Kidney (tissue), 22 donors: ENCODE measurements around the gene ACKR2. TPM values are rescaled to one million over a fixed set of nuclear protein-coding genes. Genes with fewer than 3 reads are reported as not detected.

Experiments
- DNase-seq, 5 donors: peaks; one replicate each; pipeline ENCODE4 v3.0.0-alpha.2; 2013 to 2020
- FAIRE-seq: peaks from 2 replicates; lab custom pipeline; 2012; peaks lifted over from hg19 to GRCh38; lab: Jason Lieb, UNC
- H3K27ac ChIP-seq, 2 donors: one replicate each; pipeline ENCODE4 v1.7.0; 2013; ENCODE audit warnings: low read depth in 2 of 2, low read length in 2 of 2, inconsistent platforms in 1 of 2
- H3K27me3 ChIP-seq: one replicate; pipeline ENCODE4 v1.7.1; 2013; ENCODE audit warnings: low read length, inconsistent platforms; ENCODE audit not compliant: control insufficient read depth, insufficient read depth
- H3K36me3 ChIP-seq, 3 donors: one replicate each; pipeline versions ENCODE4 v1.7.0 to v1.7.1; 2013; ENCODE audit warnings: low read length in 3 of 3, control low read depth in 1 of 3, inconsistent platforms in 1 of 3; ENCODE audit not compliant: insufficient read depth in 3 of 3, control insufficient read depth in 2 of 3
- H3K4me1 ChIP-seq, 3 donors: one replicate each; pipeline versions ENCODE4 v1.7.0 to v1.7.1; 2013; ENCODE audit warnings: low read length in 3 of 3, inconsistent platforms in 1 of 3, low read depth in 1 of 3; ENCODE audit not compliant: control insufficient read depth in 2 of 3, insufficient read depth in 2 of 3
- H3K4me3 ChIP-seq, 3 donors: one replicate each; pipeline versions ENCODE4 v1.7.0 to v1.8.1; 2013; ENCODE audit warnings: low read length in 3 of 3, control low read depth in 1 of 3, inconsistent platforms in 1 of 3
- H3K9ac ChIP-seq, 3 donors: one replicate each; pipeline versions ENCODE4 v1.7.0 to v1.7.1; 2013; ENCODE audit warnings: low read length in 3 of 3, control low read depth in 1 of 3, inconsistent platforms in 1 of 3
- H3K9me3 ChIP-seq, 3 donors: one replicate each; pipeline versions ENCODE4 v1.7.0 to v1.7.1; 2013; ENCODE audit warnings: low read length in 3 of 3, control low read depth in 1 of 3, inconsistent platforms in 1 of 3; ENCODE audit not compliant: control insufficient read depth in 2 of 3, insufficient read depth in 1 of 3
- CTCF ChIP-seq: IDR thresholded peaks from 3 replicates; pipeline ENCODE4 v1.5.1; 2012; ENCODE audit warnings: mild to moderate bottlenecking, moderate library complexity, borderline replicate concordance; ENCODE audit not compliant: insufficient read depth; ENCODE audit errors: extremely low read depth
- intact Hi-C: fragments of 100-400 bp; cut with DNase I; formaldehyde crosslinking; loops from one replicate; pipeline ENCODE4 v1.11.1; 2022
- long read RNA-seq, 10 donors: library from polyadenylated mRNA in 1 of 10; unstranded in 1 of 10; transcript quantifications; one replicate each; pipeline ENCODE4 v2.0.0 and lab custom pipeline, GENCODE V29; 2021 to 2026
- polyA plus RNA-seq: library from polyadenylated mRNA; stranded (reverse); fragments of 350-450 nt; fragmentation: Illumina TruSeq; extraction: RNeasy Lipid Tissue Mini Kit (QIAGEN cat#74804); gene quantifications from one replicate; pipeline ENCODE4 v1.2.3, GENCODE V29; 2014; ENCODE audit warnings: low read depth, low replicate concordance; ENCODE audit not compliant: insufficient read depth
- total RNA-seq: library from RNA; stranded (reverse); fragmentation: NEBNext Ultra II Directional; extraction: Animal tissue kit (Norgen Biotek cat#: 25700); gene quantifications from one replicate; pipeline ENCODE4 v1.2.1, GENCODE V29; 2021
- donor health status: control.
- donor health status: control.
- donor health status: control.
- donor health status: control.
- donor health status: control.
- donor health status: DM: yes; HTN: yes; CAD: no.
- donor health status: Normal renal cell carcinoma (clear cell type).

ACKR2 gene
- total RNA-seq (8.9 TPM), polyA plus RNA-seq (0.86 TPM)
- long read RNA-seq, donor 1, result 0 reads
- long read RNA-seq, donor 2, partial matches to known transcripts, result 0 of 1 reads
- long read RNA-seq, donor 2, other reads (novel, unspliced or antisense), result 0 of 1 reads
- long read RNA-seq, donor 3, result 0 reads
- long read RNA-seq, donor 4, result 0 reads
- long read RNA-seq, donor 5, result 0 reads
- long read RNA-seq, donor 6, result 0 reads
- long read RNA-seq, donor 7, partial matches to known transcripts, result 0 of 4 reads
- long read RNA-seq, donor 7, other reads (novel, unspliced or antisense), result 3 of 4 reads
- long read RNA-seq, donor 8, result 0 reads
- long read RNA-seq, donor 9, result 0 reads
- long read RNA-seq, donor 10, result 0 reads

GRCh38 chr3:42809202-42809601, at the start of gene ACKR2:
Gene ACKR2, plus strand, starts transcription at chr3:42809445. Its CDS starts 55,058 bp downstream, at chr3:42864503.
- no peak within 1 kb of the TSS for H3K9ac ChIP-seq
- no peak for TF ChIP-seq CTCF
- peaks cover 0 to 4% (median 0%) of the 10 kb centered on the region in 3 donors for H3K4me1 ChIP-seq
- H3K27ac ChIP-seq, result no peak within 1 kb of the TSS
- FAIRE-seq (no peak), DNase-seq (no peak)
- H3K36me3 ChIP-seq, result no peaks in the 10 kb centered on the region
- H3K4me3 ChIP-seq, result no peak within 1 kb of the TSS
- no peaks in the 10 kb centered on the region for H3K27me3 ChIP-seq
- no peaks in the 10 kb centered on the region for H3K9me3 ChIP-seq
- intact Hi-C loops, result no loop called here

DNA sequence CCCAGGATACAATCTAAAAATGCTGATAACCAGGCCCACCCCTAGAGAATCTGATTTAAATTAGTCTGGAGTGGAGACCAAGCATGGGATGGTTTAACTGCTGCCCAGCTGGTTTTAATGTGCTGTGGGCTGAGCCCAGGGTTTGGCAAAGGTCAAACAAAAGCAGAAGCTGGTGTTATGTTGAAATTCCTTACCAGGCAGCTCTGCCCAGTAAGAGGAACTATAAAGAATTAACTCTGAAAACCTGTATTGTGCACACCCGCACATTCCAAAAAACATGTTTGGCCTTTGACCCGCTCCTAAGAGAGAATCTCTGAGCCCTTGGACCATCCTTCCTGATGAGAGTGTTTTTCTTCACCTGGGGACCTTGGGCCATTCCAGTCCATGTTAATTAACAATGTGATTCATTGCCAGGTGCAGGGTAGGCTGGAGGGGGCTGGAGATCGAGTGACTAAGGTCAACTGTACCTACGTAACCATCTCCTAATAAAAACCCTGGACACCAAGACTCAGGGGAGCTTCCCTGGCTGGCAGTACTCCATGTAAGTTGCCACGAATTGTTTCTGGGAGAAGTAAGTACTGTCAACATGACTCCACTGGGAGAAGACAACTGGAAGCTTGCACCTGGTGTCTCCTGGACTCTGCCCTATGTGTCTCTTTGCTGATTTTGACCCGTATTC, 47.1 kb upstream of the ACKR2 start:
- intact Hi-C loops, result no loop called here
- FAIRE-seq (no peak), DNase-seq (no peak)
- no peak for TF ChIP-seq CTCF
- Histone ChIP-seq H3K9me3 (no peaks in the 10 kb centered on the region), H3K4me1 (peaks cover 0 to 5% (median 2%) of the 10 kb centered on the region in 3 donors), H3K27ac (no peak overlapping the region), H3K9ac (no peak overlapping the region), H3K27me3 (no peaks in the 10 kb centered on the region), H3K4me3 (no peak overlapping the region), H3K36me3 (no peaks in the 10 kb centered on the region)

DNA sequence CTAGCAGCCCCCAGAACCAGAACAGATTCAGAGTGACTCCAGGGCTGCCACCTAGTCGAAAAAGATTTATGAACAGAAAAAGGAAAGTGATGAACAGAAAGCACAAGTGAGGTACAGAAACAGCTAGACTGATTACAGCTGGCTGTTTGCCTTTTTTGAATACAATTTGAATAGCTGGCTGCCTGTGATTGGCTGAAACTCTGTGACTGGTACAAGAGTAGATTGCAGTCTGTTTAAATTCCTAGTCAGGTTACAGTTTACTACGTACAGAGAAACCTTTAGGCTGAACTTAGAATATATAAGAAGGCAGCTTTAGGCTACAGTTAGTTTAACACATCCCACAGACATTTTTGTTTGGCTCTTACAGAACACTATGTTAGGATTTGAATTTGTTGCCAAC, 46.2 kb upstream of the ACKR2 start:
- Histone ChIP-seq H3K36me3 (no peaks in the 10 kb centered on the region), H3K27me3 (no peaks in the 10 kb centered on the region), H3K4me1 (peaks cover 0 to 5% (median 2%) of the 10 kb centered on the region in 3 donors), H3K4me3 (no peak overlapping the region), H3K9me3 (no peaks in the 10 kb centered on the region), H3K27ac (no peak overlapping the region), H3K9ac (no peak overlapping the region)
- FAIRE-seq, result no peak
- no peak for TF ChIP-seq CTCF
- peak in 1 of 5 donors; percentile 45 for DNase-seq
- intact Hi-C loops, result no loop called here
